HG03139 (cell line): ENCODE data around the gene CHMP4A.
"Not testable (repeated sequence)": the region's sequence is repeated elsewhere in the genome, so short reads cannot be mapped to it uniquely, and the experiment has no call there.

Experiments
- ATAC-seq: cut with Tn5 transposase; IDR thresholded peaks from one replicate; pipeline ENCODE4 v1.9.1; 2021; ENCODE audit not compliant: unreplicated experiment

CHMP4A gene

DNA sequence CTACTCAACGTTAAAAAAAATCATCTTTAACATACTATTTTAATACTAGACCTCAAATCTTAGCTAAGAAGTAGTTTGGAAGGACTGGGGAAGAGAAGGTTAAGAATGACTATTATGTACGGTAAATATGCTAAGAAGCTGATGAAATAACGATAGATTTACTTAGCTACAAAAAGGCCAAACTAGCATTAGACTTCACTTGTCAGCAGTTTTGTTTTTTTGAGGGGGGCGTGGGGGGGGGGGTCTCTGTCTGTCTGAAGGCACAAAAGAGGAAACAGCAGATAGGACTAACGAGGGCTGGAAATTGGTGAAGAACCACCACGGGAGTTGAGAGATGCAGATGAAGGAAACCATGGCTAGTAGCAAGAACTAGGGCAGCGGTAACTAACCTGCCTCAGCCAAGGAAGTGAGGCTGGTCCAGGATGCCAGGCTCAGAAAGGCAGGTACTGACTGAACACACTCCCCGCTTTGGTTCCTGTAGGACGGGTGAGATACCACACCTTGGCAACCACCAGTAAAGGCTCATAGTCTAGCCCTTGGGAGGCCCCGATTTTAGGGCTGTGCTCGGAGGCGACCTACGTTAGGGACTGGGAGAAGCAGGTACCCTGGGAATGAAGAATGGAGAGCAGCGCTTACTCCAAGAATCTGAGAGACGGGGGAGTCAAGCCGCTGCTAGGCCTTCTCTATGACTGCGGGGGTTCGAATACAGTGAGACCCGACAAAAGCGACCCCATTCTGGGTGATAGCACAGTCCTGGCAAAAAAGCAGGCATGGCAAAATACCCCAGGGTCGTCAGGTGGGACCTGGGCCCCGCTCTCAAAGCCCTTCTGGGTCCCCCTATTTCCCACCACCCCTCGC lies 18.2 kb upstream of the CHMP4A start:
- no peak for ATAC-seq

DNA sequence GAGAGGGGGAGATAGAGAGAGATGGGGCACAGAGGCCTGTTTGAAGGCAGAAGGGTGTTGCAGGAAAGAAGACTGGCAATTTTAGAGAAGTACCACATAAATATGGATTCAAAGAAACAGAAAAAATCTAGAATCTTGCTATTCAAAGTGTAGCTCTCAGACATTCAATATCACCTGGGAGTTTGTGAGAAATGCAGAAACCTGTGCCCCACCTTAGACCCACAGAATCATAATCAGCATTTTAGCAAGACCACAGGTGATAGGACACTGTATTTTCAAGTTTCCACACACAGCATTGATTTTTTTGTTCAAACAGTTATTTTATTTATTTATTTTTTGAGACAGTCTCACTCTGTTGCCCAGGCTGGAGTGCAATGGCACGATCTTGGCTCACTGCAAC lies 15.6 kb upstream of the CHMP4A start:
- ATAC-seq, result no peak

DNA sequence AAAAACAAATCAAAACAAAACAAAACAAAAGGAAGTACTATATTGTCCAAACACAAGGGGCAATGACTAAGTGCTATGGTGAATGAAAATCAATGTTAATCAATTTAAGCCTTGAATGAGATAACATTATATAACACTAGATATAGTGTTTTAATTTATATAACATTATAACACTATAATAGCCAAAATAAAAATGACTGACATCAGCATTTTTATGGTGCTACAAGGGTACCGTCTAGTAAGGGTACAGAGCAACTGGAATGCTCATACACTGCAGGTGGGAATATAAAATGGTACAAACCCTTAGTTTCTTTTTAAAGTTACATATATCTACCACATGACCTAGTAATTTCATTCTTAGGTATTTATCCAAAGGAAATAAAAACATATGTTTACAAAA lies 13.2 kb upstream of the CHMP4A start:
- ATAC-seq, result no peak

DNA sequence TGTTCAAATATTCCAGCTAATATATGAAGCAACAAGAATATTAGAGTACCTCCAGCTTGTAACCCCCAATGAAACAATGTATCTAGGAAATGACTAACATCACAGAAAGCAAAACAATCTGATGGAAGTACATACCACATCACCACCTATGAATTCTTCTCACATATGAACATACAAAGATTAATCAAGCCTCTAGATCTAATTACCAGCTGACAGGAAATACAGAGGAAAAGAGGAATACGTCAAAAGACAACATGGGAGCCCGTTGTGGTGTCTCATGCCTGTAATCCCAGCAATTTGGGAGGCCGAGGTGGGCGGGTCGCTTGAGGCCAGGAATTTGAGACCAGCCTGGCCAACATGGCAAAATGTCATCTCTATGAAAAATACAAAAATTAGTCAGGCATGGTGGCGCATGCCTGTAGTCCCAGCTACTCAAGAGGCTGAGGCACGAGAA lies 11.4 kb upstream of the CHMP4A start:
- no peak for ATAC-seq

DNA sequence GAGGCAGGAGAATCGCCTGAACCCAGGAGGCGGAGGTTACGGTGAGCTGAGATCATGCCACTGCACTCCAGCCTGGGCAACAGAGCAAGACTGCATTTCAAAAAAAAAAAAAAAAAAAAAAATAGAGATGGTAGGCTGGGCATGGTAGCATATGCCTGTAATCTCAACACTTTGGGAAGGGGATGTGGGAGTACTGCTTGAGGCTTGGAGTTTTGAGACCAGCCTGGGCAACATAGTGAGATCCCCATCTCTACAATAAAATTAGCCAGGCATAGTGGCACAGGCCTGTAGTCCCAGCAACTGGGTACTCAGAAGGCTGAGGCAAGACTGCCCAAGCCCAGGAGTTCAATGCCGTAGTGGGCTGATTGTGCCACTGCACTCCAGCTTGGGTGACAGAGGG lies 9.7 kb upstream of the CHMP4A start:
- not testable (repeated sequence) for ATAC-seq

DNA sequence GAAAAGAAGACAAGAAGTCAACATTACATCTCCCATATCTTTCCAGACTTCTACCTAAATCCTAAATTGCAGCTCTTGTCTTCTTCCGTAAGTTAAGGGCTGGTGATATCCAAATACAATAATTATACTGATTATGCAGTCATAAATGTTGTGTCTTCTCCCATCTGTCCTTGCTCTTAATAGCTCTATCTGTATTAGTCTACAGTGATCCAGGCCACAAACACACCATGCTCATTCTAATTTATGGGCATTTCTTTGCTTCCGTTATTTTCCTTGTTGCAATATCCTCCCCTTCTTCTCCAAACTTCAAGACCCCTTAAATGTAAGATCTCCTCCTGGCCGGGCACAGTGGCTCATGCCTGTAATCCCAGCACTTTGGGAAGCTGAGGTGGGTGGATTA lies 6.2 kb upstream of the CHMP4A start:
- no peak for ATAC-seq

DNA sequence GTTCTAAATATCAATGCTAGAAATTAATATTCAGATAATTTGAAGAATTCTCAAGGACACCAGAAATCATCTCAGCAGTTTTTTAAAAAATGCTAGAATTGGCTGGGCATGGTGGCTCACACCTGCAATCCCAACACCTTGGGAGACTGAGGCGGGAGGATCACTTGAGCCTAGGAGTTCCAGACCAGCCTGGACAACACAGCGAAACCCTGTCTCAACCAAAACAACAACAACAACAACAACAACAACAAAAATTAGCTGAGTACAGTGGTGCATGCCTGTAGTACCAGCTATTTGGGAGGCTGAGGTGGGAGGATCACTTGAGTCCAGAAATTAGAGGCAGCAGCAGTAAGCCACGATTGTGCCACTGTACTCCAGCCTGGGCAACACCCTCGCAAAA lies 5.8 kb upstream of the CHMP4A start:
- ATAC-seq, result no peak

DNA sequence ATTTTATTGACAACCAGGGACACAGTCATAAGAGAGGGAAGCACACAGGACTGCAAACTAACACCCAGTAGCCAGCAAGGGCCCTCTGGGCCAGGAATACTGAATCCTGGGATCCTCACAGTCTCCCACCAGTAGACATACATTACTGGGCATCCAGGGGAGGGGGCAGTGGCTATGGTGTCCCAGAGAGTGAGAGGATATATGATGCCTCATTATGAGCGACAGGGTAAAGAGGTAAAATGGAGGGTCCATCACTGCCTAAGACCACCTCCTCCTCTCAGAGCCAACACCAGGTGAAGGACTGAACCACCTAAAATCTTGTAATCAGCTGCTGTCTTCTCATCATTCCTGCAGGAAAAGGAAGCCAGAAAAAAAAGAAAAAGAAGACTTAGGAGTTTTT lies 3.6 kb upstream of the CHMP4A start:
- not testable (repeated sequence) for ATAC-seq

DNA sequence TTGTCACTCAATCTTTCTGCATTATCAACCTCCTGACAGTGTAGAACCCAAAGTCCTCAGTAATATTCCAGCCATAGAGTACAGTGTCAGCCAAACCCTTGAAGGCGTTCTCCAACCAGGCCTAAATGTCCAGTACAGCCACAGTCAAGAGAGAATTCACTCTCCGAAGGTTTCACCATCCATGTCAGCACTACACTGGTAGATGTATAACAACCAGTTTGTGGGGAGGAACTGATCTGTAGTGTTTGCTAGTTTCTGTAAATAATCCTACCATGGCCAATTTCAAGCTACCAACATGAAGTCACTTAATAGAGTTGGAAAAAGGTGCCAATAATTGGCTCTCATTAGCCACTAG lies 3.0 kb upstream of the CHMP4A start:
- ATAC-seq, result no peak

DNA sequence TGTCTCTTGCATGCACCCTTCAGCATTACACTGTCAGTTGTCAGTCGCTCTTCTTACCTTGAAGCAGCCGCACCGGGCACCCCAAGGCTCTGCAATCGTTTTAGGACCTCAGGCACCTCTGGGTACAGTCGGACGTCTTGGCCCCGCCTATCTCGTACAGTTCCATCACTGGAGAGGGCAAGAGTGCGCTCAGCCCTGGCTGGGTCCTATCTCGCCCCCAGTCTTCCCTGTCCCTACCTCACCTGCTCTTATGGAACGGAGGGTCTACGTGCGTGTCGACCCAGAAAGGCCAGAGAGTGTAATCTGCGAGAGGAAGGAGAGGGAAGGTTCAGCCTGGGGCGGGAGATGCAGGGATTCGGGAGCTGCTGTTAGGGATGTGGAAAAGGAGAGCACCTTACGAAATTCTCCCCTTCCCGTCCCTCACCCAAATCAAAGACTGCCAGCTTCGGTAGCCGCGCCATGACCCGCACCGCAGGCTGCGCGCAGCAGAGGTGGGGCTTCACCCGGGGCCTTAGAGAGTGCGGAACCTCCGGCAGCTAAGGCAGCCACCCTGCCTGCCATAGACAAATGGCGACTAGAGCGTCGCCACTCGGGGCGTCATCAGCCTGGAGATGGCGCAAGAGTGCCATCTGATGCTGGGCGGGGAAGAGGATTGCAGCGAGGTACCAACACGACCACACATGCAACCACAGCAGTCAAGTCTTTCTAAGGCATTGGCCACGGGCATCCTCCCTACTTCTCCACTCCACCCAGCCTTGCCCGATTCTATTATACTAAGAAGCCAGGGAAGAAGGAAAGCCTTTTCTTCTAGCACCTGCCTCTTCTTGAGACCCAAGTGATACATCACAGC lies 2.4 kb upstream of the CHMP4A start, which contains the start of gene MDP1:
TSS of gene MDP1 (minus strand) at position 572 of the 850 bp plus-strand sequence. CDS start at position 461, 111 bp downstream.
- ATAC-seq, result peak; percentile 62

DNA sequence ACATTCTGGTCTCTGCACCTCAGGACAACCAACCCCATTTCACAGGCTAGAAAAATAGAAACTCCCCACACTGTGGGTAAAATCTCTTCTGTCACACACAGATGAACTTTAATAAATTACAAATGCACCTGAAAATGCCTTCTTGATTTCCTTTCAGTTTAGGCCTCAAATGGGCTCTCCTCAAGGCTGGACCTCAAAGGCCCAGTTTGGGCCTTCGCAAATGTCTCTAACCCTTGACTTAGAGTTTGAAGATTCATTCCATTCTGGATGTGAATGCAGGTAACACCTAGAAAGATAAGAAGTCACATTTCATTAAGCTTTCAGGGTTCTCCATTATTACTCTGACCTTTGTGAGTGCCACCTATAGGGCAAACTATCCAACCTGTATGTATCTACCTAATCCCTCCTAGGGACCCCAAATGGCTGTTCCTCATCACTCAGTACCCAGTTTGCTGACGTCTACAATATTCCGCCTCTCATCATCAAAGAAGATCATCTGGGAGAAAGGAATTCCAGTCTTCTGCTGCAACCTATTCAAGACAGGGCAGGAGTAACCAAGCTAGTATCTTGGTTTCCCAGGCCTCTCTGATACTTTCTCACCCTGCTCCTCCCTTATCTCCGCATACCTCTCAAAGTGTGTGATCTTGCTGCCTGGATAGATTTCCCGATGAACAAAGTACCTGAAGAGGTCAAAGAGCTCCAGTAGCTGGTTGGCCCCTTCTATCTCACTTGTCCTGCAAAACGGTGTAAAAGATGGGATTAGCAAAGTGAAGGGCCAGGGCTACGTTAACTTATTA lies 776 bp upstream of the CHMP4A start:
- ATAC-seq, result no peak

DNA sequence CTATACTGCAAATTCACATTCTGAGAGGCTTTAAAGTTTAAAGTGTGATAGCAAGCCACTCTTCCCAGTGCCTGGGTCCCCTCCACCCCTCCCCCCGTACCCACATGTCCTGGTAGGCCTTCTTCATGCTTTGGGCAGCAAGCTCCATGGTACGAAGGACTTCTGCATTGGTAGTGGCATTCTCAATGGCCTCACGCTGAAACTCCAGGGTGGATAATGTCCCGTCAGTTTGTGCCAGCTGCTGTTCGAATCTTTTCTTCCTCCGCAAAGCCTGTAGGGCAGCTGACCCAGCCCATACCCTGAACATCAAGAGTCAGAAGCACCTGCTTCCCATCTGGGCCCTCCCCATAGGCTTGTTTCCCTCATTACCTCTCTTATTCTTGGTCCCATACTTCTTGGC lies 2.0 kb downstream of the CHMP4A start:
- ATAC-seq, result no peak

DNA sequence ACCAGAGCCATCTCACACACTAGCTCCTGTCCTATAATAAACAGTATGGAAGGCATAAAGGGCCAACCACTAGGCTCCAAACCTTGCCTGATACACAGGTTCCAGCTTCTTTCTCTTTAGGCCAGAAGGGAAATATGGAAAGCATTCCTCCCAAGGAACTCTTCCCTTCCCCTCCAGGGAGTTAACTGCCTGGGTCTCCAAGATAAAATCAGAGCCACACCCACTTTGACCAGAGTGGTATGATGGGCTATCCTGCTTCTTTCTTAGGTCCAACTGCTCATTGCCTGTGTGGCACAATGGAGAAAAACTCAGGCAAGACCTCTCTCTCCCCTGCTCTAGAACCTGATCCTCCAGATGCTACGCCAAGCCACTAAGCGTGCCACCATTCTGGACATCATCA lies 5.7 kb downstream of the CHMP4A start:
- no peak for ATAC-seq

DNA sequence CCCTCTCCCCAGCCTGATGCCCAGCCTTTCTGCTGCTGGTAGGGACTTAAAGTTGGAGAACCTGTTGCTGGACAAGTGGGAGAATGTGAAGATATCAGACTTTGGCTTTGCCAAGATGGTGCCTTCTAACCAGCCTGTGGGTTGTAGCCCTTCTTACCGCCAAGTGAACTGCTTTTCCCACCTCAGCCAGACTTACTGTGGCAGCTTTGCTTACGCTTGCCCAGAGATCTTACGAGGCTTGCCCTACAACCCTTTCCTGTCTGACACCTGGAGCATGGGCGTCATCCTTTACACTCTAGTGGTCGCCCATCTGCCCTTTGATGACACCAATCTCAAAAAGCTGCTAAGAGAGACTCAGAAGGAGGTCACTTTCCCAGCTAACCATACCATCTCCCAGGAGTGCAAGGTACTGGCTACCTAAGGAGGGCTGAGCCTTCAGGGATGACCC lies 6.2 kb downstream of the CHMP4A start:
- no peak for ATAC-seq

DNA sequence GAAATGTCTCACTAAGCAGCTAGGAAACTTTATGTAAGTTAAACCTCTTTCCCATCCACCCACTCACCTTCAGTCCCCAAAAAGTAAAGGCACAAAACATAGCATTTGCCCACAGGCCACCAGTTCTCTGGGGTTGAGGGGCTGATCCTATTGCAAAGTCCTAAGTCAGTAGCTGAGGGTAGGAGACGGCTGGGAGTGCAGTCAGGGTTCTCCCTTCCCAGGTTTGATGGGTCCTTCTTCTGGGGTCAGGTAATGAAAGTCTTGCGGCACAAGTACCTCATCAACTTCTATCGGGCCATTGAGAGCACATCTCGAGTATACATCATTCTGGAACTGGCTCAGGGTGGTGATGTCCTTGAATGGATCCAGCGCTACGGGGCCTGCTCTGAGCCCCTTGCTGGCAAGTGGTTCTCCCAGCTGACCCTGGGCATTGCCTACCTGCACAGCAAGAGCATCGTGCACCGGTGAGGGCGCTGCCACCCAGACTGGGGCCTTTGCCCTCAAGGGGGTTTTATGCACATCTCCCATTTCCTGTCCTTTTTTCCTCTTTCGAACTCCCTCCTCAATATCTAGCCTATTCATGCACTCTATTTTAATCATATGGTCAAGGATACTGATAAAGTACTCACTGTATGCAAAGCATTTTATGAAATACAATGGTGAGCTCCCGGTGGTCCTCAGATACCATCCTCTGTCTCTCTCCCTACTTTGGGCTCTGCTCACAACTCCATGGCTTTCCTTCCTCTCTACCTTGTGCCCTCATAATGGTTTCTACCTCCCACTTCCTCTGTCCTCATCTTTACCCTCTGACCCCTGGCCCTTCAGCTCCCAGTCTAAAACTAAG lies 6.8 kb downstream of the CHMP4A start:
- ATAC-seq, result no peak

DNA sequence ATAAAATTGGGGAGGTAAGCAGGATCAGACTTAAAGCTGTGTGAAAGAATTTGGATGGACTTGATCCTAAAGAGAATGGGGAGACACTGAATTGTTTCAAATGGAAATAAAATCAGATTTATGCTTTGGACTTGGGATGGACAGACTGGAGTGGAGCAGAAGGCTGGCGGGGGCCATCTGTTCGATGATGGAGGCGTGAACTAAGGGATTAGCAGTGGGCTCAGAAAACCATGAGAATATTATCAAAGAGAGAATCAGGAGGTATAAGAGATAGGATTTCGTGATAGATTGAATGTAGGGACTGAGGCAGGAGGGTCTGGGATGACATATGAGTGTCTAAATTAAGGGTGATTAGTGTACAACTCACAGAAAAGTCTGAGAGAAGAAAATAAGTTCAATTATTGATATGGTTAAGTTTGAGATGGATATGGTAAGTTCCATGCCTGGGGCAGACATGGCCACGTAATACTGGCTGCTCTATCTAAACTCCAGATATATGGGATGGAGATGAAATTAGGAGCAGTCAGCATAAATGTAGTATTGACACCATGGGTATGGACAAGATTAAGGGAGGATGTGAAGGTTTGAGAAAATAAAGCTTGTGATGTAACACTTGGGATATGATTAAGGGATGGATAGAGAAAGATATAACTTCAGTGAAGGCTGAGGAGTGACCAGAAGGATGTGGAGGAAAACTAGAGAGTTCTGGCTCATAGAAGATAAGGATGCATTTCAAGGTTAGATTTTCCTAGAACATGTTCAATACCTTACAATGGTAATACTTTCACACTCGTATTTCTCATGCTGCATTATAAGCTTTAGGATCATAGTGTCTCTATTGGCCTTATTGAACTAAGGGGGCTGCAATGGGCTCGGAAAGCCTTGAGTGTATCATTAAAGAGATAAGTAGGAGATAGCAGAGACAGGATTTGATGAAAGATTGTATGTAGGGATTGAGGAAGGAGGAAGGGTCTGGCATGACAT lies 8.8 kb downstream of the CHMP4A start:
- no peak for ATAC-seq

DNA sequence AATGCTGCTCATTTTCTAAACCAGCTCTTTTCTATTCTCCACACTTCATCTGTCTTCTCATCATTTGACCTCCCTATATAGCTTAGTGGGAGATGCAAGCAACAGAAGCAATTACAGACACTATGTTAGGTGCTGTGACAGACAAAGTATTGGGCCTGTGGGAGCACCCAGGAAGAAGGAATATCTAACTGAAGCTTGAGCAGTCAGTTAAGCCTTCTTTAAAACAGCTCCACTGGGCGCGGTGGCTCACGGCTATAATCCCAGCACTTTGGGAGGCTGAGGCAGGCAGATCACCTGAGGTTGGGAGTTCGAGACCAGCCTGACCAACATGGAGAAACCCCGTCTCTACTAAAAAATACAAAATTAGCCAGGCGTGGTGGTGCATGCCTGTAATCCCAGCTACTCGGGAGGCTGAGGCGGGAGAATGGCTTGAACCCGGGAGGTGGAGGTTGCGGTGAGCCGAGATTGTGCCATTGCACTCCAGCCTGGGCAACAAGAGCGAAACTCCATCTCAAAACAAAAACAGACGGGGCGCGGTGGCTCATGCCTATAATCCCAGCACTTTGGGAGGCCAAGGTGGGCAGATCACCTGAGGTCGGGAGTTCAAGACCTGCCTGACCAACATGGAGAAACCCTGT lies 9.9 kb downstream of the CHMP4A start:
- not testable (repeated sequence) for ATAC-seq

DNA sequence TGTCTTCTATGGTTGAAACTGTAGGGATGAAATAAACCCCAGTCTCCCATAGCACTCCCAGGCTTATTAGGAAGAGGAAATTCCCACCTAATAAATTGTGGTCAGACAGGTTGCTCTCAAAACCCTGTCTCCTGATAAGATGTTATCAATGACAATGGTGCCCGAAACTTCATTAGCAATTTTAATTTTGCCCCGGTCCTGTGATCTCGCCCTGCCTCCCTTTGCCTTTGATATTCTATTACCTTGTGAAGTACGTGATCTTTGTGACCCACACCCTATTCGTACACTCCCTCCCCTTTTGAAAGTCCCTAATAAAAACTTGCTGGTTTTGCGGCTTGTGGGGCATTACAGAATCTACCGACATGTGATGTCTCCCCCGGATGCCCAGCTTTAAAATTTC lies 10.8 kb downstream of the CHMP4A start:
- ATAC-seq, result not testable (repeated sequence)
